ENCODE data around the gene HOTAIR. TPM values are rescaled to one million over a fixed set of nuclear protein-coding genes. Genes with fewer than 3 reads are reported as not detected.

The HOTAIR gene
- total RNA-seq, 1 experiment from 2014 or later: not detected

GRCh38 chr12:53935383-53936341 is 39.1 kb downstream of the HOTAIR start:
- Mint-ChIP-seq H3K4me3 (ENCODE audit: low read depth, unreplicated experiment) (no peak overlapping the region), H3K36me3 (ENCODE audit: insufficient read depth, unreplicated experiment) (no peaks in the 10 kb centered on the region), H3K27ac (ENCODE audit: unreplicated experiment) (no peak overlapping the region), H3K4me1 (ENCODE audit: low read depth, unreplicated experiment) (no peaks in the 10 kb centered on the region), H3K27me3 (ENCODE audit: unreplicated experiment) (peaks cover 97% of the 10 kb centered on the region), H3K9me3 (ENCODE audit: low read depth, unreplicated experiment) (no peaks in the 10 kb centered on the region)
- TF ChIP-seq CTCF (IDR thresholded peaks at IDR 0.05; ENCODE audit: unreplicated experiment): no peak
- DNase-seq: no peak
- BruUV-seq (replicated peaks): no TSS peak
- CTCF ChIA-PET: interaction anchor here (0.6 kb wide), 1 partner anchor 22 kb away, joined by 3 read pairs; no protein-coding TSS in a partner anchor
- intact Hi-C loops (cut with micrococcal nuclease; ENCODE audit: unreplicated experiment): no loop called here

GRCh38 chr12:53932915-53933314 is 41.8 kb downstream of the HOTAIR start:
- peaks cover 100% of the 10 kb centered on the region for H3K27me3 Mint-ChIP-seq (ENCODE audit: unreplicated experiment)
- H3K27ac Mint-ChIP-seq (ENCODE audit: unreplicated experiment): no peak overlapping the region
- no peak overlapping the region for H3K4me3 Mint-ChIP-seq (ENCODE audit: low read depth, unreplicated experiment)
- CTCF ChIA-PET: no interaction called here
- H3K9me3 Mint-ChIP-seq (ENCODE audit: low read depth, unreplicated experiment): no peaks in the 10 kb centered on the region
- DNase-seq: no peak
- H3K36me3 Mint-ChIP-seq (ENCODE audit: insufficient read depth, unreplicated experiment): no peaks in the 10 kb centered on the region
- BruUV-seq (replicated peaks): no TSS peak
- no peaks in the 10 kb centered on the region for H3K4me1 Mint-ChIP-seq (ENCODE audit: low read depth, unreplicated experiment)
- no peak for TF ChIP-seq CTCF (IDR thresholded peaks at IDR 0.05; ENCODE audit: unreplicated experiment)
- intact Hi-C loops (cut with micrococcal nuclease; ENCODE audit: unreplicated experiment): no loop called here

DNA sequence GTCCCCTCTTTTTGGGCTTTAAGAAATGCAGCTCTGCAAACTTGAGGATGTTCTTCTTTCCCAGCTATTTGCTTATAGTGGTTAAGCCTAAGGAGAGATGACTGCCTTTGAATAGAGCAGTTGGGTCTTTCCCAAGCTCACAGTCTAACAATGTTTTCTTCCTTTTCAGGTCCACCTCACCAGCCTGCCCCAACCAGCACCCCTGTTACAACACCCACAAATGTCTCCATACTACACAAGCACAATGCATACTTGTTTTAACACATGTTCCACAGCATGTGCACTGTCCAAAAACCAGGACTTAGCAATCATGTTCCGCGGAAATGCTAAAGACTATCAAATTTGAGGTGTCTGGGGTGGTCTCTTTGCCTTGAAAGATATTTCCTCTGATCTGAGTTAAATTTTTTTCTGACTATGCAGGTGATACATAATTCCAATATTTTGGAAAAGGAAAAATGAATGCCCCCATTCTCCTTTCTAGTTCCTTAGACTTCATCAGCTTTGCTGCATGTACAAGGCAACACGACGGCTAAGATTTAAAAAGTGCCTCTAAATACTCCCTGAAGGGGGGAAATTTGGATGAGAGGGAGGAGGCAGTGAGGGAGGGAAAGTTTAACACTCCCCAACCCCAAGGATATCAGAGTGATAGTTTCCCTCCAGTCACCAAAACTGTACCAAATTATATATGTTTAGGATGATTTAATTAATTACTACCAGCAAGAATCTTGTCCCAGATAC is 42.7 kb downstream of the HOTAIR start:
- intact Hi-C loops (cut with micrococcal nuclease; ENCODE audit: unreplicated experiment): no loop called here
- CTCF ChIA-PET: no interaction called here
- no peaks in the 10 kb centered on the region for H3K36me3 Mint-ChIP-seq (ENCODE audit: insufficient read depth, unreplicated experiment)
- no peaks in the 10 kb centered on the region for H3K4me1 Mint-ChIP-seq (ENCODE audit: low read depth, unreplicated experiment)
- no peak overlapping the region for H3K27ac Mint-ChIP-seq (ENCODE audit: unreplicated experiment)
- peaks cover 100% of the 10 kb centered on the region for H3K27me3 Mint-ChIP-seq (ENCODE audit: unreplicated experiment)
- H3K4me3 Mint-ChIP-seq (ENCODE audit: low read depth, unreplicated experiment): no peak overlapping the region
- no peaks in the 10 kb centered on the region for H3K9me3 Mint-ChIP-seq (ENCODE audit: low read depth, unreplicated experiment)
- no peak for DNase-seq
- no peak for TF ChIP-seq CTCF (IDR thresholded peaks at IDR 0.05; ENCODE audit: unreplicated experiment)
- no TSS peak for BruUV-seq (replicated peaks)

DNA sequence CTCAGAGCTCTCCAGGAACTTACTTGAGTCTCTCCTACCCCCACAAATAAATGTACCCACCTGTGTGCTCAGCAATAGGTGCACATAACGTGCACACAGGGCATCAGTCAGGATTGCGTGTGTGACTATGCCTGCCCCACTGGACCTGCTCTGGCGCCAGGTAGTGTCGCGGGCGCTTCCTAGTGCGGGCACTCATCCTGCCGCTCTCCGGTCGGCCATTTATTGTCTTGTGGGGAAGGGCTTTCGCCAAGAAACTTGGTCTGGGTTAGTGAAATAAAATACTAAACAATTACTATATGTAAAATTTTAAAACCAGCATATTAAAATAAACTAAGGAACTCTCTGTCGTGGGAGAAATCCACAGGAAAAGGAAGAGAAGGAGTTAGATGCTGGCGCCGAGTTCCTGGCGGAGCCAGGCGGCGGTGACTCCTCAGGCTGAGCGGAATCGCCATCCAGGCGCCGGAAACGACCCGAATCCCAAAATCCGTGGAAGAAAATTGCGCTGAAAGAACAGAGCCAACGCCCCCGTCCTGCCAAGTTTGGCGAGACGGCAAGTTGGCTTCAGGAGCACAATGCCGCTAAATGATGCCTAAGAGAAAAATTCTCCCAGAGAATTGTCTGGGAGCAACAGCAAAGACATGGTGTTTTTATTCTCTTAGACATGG is 44.0 kb downstream of the HOTAIR start:
- Mint-ChIP-seq H3K27ac (ENCODE audit: unreplicated experiment) (no peak overlapping the region), H3K27me3 (ENCODE audit: unreplicated experiment) (peaks cover 100% of the 10 kb centered on the region), H3K4me3 (ENCODE audit: low read depth, unreplicated experiment) (no peak overlapping the region), H3K9me3 (ENCODE audit: low read depth, unreplicated experiment) (no peaks in the 10 kb centered on the region), H3K36me3 (ENCODE audit: insufficient read depth, unreplicated experiment) (no peaks in the 10 kb centered on the region), H3K4me1 (ENCODE audit: low read depth, unreplicated experiment) (no peaks in the 10 kb centered on the region)
- CTCF ChIA-PET: no interaction called here
- TF ChIP-seq CTCF (IDR thresholded peaks at IDR 0.05; ENCODE audit: unreplicated experiment): no peak
- intact Hi-C loops (cut with micrococcal nuclease; ENCODE audit: unreplicated experiment): no loop called here
- no peak for DNase-seq
- no TSS peak for BruUV-seq (replicated peaks)

All from Calu3 (cell line).